Astrocyte (in vitro differentiated cells and primary cell): ENCODE results near the gene TMEM234.

ENCODE experiments used
- EZH2 ChIP-seq: IDR thresholded peaks from 2 replicates; pipeline ENCODE4 v1.6.1; 2012; ENCODE audit warnings: mild to moderate bottlenecking, low read length, inconsistent platforms; ENCODE audit not compliant: insufficient read depth
- TF ChIP-seq, protein P1 (sequence below): IDR thresholded peaks from 2 replicates; pipeline ENCODE4 v1.5.1; 2011; ENCODE audit warnings: low read depth, mild to moderate bottlenecking, inconsistent platforms, low read length, moderate library complexity; ENCODE audit not compliant: insufficient read depth

DNA sequence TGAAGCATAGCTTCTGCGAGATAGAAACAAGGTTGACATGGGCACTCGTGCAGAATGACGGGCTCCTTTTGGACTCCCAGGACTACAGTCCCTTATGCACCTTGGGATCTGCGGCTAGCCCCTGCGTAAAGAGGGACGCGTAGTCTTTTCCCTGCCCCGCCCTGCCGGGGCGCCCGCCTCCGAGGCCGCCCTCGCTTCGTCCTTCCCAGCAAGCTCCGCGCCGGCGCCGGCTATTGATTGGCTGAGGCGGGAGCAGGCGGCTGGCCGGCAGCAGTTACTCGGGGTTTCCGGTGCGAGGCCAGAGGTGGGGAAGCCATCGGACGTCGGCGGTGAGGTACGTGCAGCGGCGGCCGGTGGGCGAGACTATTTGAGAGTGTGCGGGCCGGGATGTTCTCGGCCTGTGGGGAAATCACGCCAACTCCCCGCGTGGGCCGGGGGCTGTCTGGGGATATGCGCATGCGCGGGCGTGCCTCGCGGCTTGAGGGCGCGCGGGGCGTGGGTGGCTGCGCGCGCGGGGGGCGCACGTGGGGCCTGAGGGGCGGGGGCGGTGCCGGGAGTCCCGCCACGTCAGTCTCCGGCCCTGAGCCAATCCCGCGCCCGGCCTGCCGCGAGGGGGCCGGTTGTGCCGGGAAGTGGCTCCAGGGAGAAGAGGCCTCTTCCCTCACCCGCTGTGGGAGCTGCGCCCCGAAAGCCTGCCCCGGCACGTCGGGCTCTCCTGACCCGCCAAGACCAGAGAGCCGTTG lies 42.5 kb downstream of the TMEM234 start, which contains the start of gene TXLNA:
- TF ChIP-seq, protein P1, sequence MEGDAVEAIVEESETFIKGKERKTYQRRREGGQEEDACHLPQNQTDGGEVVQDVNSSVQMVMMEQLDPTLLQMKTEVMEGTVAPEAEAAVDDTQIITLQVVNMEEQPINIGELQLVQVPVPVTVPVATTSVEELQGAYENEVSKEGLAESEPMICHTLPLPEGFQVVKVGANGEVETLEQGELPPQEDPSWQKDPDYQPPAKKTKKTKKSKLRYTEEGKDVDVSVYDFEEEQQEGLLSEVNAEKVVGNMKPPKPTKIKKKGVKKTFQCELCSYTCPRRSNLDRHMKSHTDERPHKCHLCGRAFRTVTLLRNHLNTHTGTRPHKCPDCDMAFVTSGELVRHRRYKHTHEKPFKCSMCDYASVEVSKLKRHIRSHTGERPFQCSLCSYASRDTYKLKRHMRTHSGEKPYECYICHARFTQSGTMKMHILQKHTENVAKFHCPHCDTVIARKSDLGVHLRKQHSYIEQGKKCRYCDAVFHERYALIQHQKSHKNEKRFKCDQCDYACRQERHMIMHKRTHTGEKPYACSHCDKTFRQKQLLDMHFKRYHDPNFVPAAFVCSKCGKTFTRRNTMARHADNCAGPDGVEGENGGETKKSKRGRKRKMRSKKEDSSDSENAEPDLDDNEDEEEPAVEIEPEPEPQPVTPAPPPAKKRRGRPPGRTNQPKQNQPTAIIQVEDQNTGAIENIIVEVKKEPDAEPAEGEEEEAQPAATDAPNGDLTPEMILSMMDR: no peak
- no peak for TF ChIP-seq EZH2
